GM12864 (cell line): Measurements from ENCODE around the gene NLN.

Experiments
- DNase-seq: peaks from one replicate; pipeline ENCODE4 v3.0.0-alpha.2; 2011; ENCODE audit warnings: low read depth
- H3K4me3 ChIP-seq: 2 replicates; pipeline ENCODE4 v1.5.1; 2011; ENCODE audit warnings: mild to moderate bottlenecking, low read depth, low read length, control low read depth
- CTCF ChIP-seq: IDR thresholded peaks from 2 replicates; pipeline ENCODE4 v1.5.1; 2011; ENCODE audit warnings: low read depth, mild to moderate bottlenecking, moderate library complexity, low read length, control low read depth, inconsistent platforms; ENCODE audit errors: missing control alignments

NLN gene

GRCh38 chr5:65791712-65792673 is 70.0 kb downstream of the NLN start:
- H3K4me3 ChIP-seq, result no peak overlapping the region
- no peak for DNase-seq
- TF ChIP-seq CTCF, result no peak

- no peak overlapping the region for H3K4me3 ChIP-seq
- no peak for DNase-seq
- TF ChIP-seq CTCF, result no peak
Observed at GRCh38 chr5:65796269-65796668, 74.3 kb downstream of the NLN start.

- no peak for DNase-seq
- no peak for TF ChIP-seq CTCF
- no peak overlapping the region for H3K4me3 ChIP-seq
Observed at GRCh38 chr5:65796751-65797316, 74.8 kb downstream of the NLN start.

GRCh38 chr5:65797481-65797880 is 75.5 kb downstream of the NLN start:
- no peak overlapping the region for H3K4me3 ChIP-seq
- TF ChIP-seq CTCF, result no peak
- DNase-seq, result no peak

- DNase-seq, result no peak
- no peak overlapping the region for H3K4me3 ChIP-seq
- no peak for TF ChIP-seq CTCF
Observed at GRCh38 chr5:65799857-65800256, 77.9 kb downstream of the NLN start.

GRCh38 chr5:65800775-65801174 is 78.8 kb downstream of the NLN start:
- no peak overlapping the region for H3K4me3 ChIP-seq
- no peak for DNase-seq
- no peak for TF ChIP-seq CTCF
